NCI-H1105 treated with DMSO at 0.1 percent for 48 hours (cell line): ENCODE data around the gene ICOS.
"Not testable (repeated sequence)": the region's sequence is repeated elsewhere in the genome, so short reads cannot be mapped to it uniquely, and the experiment has no call there.

Experiments
- DNase-seq: peaks from one replicate; lab custom pipeline; 2025; lab: John Stamatoyannopoulos, UW

Gene ICOS

GRCh38 chr2:203973676-203974075 lies 37.1 kb downstream of the ICOS start:
- no peak for DNase-seq

GRCh38 chr2:203975912-203976311 lies 39.3 kb downstream of the ICOS start:
- no peak for DNase-seq

GRCh38 chr2:203982276-203982675 lies 45.7 kb downstream of the ICOS start:
- DNase-seq = no peak

- no peak for DNase-seq
Measured at GRCh38 chr2:203983064-203983715, 46.6 kb downstream of the ICOS start.

GRCh38 chr2:203985978-203986377 lies 49.4 kb downstream of the ICOS start:
- DNase-seq = not testable (repeated sequence)

- no peak for DNase-seq
Measured at GRCh38 chr2:203987959-203988358, 51.4 kb downstream of the ICOS start.

GRCh38 chr2:203988500-203989260 lies 52.1 kb downstream of the ICOS start:
- DNase-seq = no peak

GRCh38 chr2:203989521-203989920 lies 53.0 kb downstream of the ICOS start:
- DNase-seq = no peak

GRCh38 chr2:203992509-203992908 lies 55.9 kb downstream of the ICOS start:
- no peak for DNase-seq

GRCh38 chr2:203993011-203993410 lies 56.4 kb downstream of the ICOS start:
- no peak for DNase-seq

GRCh38 chr2:203993560-203993959 lies 57.0 kb downstream of the ICOS start:
- DNase-seq = no peak

GRCh38 chr2:203994735-203995134 lies 58.2 kb downstream of the ICOS start:
- DNase-seq = no peak

- DNase-seq = no peak
Measured at GRCh38 chr2:203996692-203997091, 60.1 kb downstream of the ICOS start.

- DNase-seq = no peak
Measured at GRCh38 chr2:203997481-203997880, 60.9 kb downstream of the ICOS start.

- no peak for DNase-seq
Measured at GRCh38 chr2:203997980-203998809, 61.6 kb downstream of the ICOS start.

GRCh38 chr2:203999835-204000234 lies 63.3 kb downstream of the ICOS start:
- DNase-seq = no peak

GRCh38 chr2:204000446-204000845 lies 63.9 kb downstream of the ICOS start:
- DNase-seq = no peak

- no peak for DNase-seq
Measured at GRCh38 chr2:204003276-204003990, 66.9 kb downstream of the ICOS start.

- no peak for DNase-seq
Measured at GRCh38 chr2:204004912-204005311, 68.3 kb downstream of the ICOS start.

- no peak for DNase-seq
Measured at GRCh38 chr2:204005940-204006721, 69.6 kb downstream of the ICOS start.

GRCh38 chr2:204008352-204008751 lies 71.8 kb downstream of the ICOS start:
- DNase-seq = no peak
